ENCODE measurements around the gene TMEM116. TPM values are rescaled to one million over a fixed set of nuclear protein-coding genes. Genes with fewer than 3 reads are reported as not detected.
A peak's percentile ranks its signal among the peaks of the same experiment; 100 is the strongest.

The TMEM116 gene
- total and polyA plus RNA-seq, 12 donors: 13.3 to 54.1 (median 39.0) TPM

GRCh38 chr12:111893287-111893686 lies 119.7 kb downstream of the TMEM116 start:
- ATAC-seq (peak in 3 of 8 donors; percentile 29 to 45 (median 37)), DNase-seq (no peak)
- Histone ChIP-seq H3K27ac (no peak overlapping the region), H3K9me3 (no peaks in the 10 kb centered on the region), H3K27me3 (no peaks in the 10 kb centered on the region), H3K4me1 (no peaks in the 10 kb centered on the region), H3K4me3 (no peak overlapping the region), H3K36me3 (peaks cover 0 to 100% (median 44%) of the 10 kb centered on the region in 9 donors)
- 66 to 71% methylated on average over 2 of the region's 2 CpGs for WGBS, 2 donors
- no peak for TF ChIP-seq CTCF (IDR thresholded peaks at IDR 0.05)
- intact Hi-C loops (cut with DNase I): no loop called here

DNA sequence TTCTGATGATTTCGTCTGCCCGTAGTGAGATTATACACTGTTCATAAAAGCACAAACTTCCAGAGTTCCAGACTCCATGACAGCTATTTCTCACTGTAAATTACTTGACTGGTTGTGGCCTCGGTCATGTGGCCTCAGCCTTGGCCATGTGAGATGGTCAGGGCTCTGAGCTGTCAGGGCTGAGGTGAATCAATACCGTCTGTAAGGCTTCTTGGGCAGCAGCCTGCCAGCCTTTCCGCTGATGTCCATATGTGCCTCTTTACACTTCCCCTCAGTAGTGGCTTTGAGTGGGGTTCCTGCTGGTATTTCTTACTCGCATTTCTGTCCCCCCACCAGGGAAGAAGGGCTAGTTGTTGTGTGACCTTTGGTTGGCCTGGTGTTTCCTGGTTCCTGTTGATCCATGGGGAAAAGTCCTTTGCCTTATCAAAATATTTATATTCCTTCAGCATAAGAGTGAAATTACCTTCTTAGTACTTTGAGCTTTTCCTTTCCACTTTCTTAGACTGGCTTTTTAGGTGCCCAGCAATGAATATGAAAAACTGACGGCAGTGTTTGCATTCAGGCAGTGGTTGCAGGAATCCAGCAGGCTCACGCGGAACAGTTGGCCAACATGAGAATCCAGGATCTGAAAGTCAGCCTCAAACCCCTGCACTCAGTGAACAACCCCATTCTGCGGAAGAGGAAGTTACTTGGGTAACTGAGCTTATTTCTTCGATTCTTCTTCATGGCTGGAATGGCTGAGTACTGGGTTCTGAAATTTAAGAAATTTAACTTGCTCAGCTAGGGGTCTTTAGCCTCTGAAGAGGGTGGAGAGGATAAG lies 124.8 kb downstream of the TMEM116 start:
- Histone ChIP-seq H3K4me3 (no peak overlapping the region), H3K27me3 (no peaks in the 10 kb centered on the region), H3K4me1 (peaks cover 0 to 11% (median 0%) of the 10 kb centered on the region in 9 donors), H3K9me3 (no peaks in the 10 kb centered on the region), H3K27ac (peak overlapping the region in 1 of 10 donors; percentile 57), H3K36me3 (peaks cover 0 to 100% (median 58%) of the 10 kb centered on the region in 9 donors)
- no peak for TF ChIP-seq CTCF (IDR thresholded peaks at IDR 0.05)
- ATAC-seq: no peak
- DNase-seq: no peak
- 87 to 90% methylated on average over 11 of the region's 11 CpGs for WGBS, 2 donors
- intact Hi-C loops (cut with DNase I): no loop called here

DNA sequence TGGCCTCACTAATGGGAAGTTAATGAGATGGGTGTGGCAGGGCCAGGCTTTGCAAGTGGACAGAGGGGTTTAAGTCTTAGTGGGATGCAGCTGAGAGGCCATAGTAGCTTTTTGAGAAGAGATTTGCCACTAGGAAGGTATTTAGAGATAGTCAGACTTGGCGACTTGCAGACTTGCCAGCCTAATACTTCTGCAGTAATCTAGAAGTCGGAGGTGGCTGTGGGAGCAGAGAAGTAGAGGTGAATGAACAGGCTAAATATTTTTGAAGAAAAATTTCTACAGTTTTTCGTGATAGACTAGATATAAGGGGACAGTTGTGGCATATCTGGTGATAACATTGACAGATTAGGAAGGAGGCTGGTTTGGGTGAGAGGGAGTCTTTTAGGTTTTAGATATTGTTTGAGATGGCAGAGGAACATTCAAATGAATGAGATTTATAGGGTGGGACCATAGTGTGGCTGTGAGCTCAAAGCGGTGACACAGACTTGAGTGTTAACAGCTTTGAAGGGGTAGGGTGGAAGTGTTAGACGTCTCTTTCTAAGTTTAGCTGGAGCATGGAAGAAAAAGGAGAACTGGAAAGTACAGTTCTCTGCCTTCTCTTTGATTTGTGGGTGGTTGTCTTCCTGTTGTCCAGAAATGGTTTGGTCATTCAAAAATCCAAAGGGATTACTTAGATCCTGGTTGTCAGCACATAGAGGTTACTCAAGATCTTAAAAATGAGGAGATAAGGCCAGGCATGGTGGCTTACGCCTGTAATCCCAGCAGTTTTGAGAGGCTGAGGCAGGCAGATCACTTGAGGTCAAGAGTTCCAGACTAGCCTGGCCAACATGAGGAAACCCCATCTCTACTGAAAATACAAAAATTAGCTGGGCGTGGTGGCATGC lies 126.1 kb downstream of the TMEM116 start:
- Histone ChIP-seq H3K27me3 (no peaks in the 10 kb centered on the region), H3K9me3 (no peaks in the 10 kb centered on the region), H3K4me3 (no peak overlapping the region), H3K4me1 (peaks cover 0 to 11% (median 0%) of the 10 kb centered on the region in 9 donors), H3K36me3 (peaks cover 0 to 100% (median 57%) of the 10 kb centered on the region in 9 donors), H3K27ac (peak overlapping the region in 1 of 10 donors; percentile 70)
- no peak for DNase-seq
- TF ChIP-seq CTCF (IDR thresholded peaks at IDR 0.05): no peak
- WGBS, 2 donors: 72 to 75% methylated on average over 7 of the region's 7 CpGs
- intact Hi-C loops (cut with DNase I): no loop called here
- peak in 5 of 8 donors; percentile 29 to 61 (median 49) for ATAC-seq

GRCh38 chr12:111881716-111882115 lies 131.2 kb downstream of the TMEM116 start:
- 97 to 100% methylated on average over 1 of the region's 1 CpG for WGBS, 2 donors
- Histone ChIP-seq H3K4me3 (no peak overlapping the region), H3K9me3 (no peaks in the 10 kb centered on the region), H3K36me3 (peaks cover 0 to 99% (median 57%) of the 10 kb centered on the region in 9 donors), H3K4me1 (peaks cover 0 to 3% (median 0%) of the 10 kb centered on the region in 9 donors), H3K27me3 (no peaks in the 10 kb centered on the region), H3K27ac (no peak overlapping the region)
- DNase-seq (no peak), ATAC-seq (no peak)
- intact Hi-C loops (cut with DNase I): no loop called here
- no peak for TF ChIP-seq CTCF (IDR thresholded peaks at IDR 0.05)
